GM15510 (cell line): ENCODE data around the gene RAB3GAP1.

Experiments used
- POLR2A ChIP-seq: IDR thresholded peaks from 3 replicates; pipeline ENCODE4 v1.6.1; 2011; ENCODE audit warnings: borderline replicate concordance; ENCODE audit not compliant: insufficient read length; ENCODE audit errors: extremely low read depth

RAB3GAP1 gene

GRCh38 chr2:135052042-135052876, at the start of gene RAB3GAP1:
Gene RAB3GAP1, plus strand, starts transcription at chr2:135052292. Its CDS starts 16 bp downstream, at chr2:135052308.
- TF ChIP-seq POLR2A: peak; percentile 69

GRCh38 chr2:135002836-135003235, 49.3 kb upstream of the RAB3GAP1 start:
- no peak for TF ChIP-seq POLR2A

- no peak for TF ChIP-seq POLR2A
These were observed 47.9 kb upstream of the RAB3GAP1 start for GRCh38 chr2:135004005-135004746.

- no peak for TF ChIP-seq POLR2A
These were observed 46.3 kb upstream of the RAB3GAP1 start for GRCh38 chr2:135005753-135006152.

- TF ChIP-seq POLR2A: no peak
These were observed 42.8 kb upstream of the RAB3GAP1 start for GRCh38 chr2:135009339-135009738.

GRCh38 chr2:135010200-135010942, 41.7 kb upstream of the RAB3GAP1 start:
- no peak for TF ChIP-seq POLR2A

- no peak for TF ChIP-seq POLR2A
These were observed 40.5 kb upstream of the RAB3GAP1 start for GRCh38 chr2:135011633-135012032.

- TF ChIP-seq POLR2A: no peak
These were observed 30.5 kb upstream of the RAB3GAP1 start for GRCh38 chr2:135021618-135022017.

- TF ChIP-seq POLR2A: no peak
These were observed 28.9 kb upstream of the RAB3GAP1 start for GRCh38 chr2:135022952-135023880.

GRCh38 chr2:135023886-135024485, 28.1 kb upstream of the RAB3GAP1 start:
- no peak for TF ChIP-seq POLR2A

- TF ChIP-seq POLR2A: no peak
These were observed 22.5 kb upstream of the RAB3GAP1 start for GRCh38 chr2:135029481-135030134.

GRCh38 chr2:135030826-135031225, 21.3 kb upstream of the RAB3GAP1 start:
- TF ChIP-seq POLR2A: no peak

- TF ChIP-seq POLR2A: no peak
These were observed 14.3 kb upstream of the RAB3GAP1 start for GRCh38 chr2:135037831-135038230.

GRCh38 chr2:135043345-135043744, 8.7 kb upstream of the RAB3GAP1 start:
- no peak for TF ChIP-seq POLR2A

- no peak for TF ChIP-seq POLR2A
These were observed 4.8 kb upstream of the RAB3GAP1 start, which contains the start of gene MAP3K19 for GRCh38 chr2:135047300-135047699. Gene MAP3K19, minus strand, starts transcription at chr2:135047447. Its CDS starts 22,800 bp downstream, at chr2:135024647.
